K562 (cell line): Measurements from ENCODE around the gene CCDC102B. TPM values are rescaled to one million over a fixed set of nuclear protein-coding genes. Genes with fewer than 3 reads are reported as not detected.

Experiments
- ATAC-seq: fragments of 200-7000 bp; cut with Tn5 transposase; 3 replicates; pipeline ENCODE4 v1.9.1; 2020; ENCODE audit warnings: moderate library complexity
- BruUV-seq: library from RNA; stranded (reverse); fragments of 400-500 nt; replicated peaks from 2 replicates; lab custom pipeline; 2021; lab: Mats Ljungman, UMichigan
- CTCF ChIA-PET: fragments of 300-600 bp; formaldehyde crosslinking; extraction: SDS; loops from one replicate; lab custom pipeline; 2021; ENCODE audit warnings: low intra/inter-chr PET ratio; lab: Yijun Ruan, JAX
- POLR2A ChIA-PET: fragments of 300-600, 350-650 bp; sonication (Branson Sonifier 250); formaldehyde crosslinking; extraction: SDS; loops from one replicate; lab custom pipeline; 2021; ENCODE audit warnings: antibody characterized with exemption, inconsistent platforms; lab: Yijun Ruan, JAX
- DNase-seq, 4 experiments: peaks; one replicate each; pipeline versions ENCODE4 v3.0.0 to v3.0.0-alpha.2; 2011 to 2018; ENCODE audit warnings: low spot score in 3 of 4, mixed read lengths in 3 of 4; ENCODE audit errors: extremely low read depth in 1 of 4
- FAIRE-seq: peaks from 2 replicates; lab custom pipeline; 2011; peaks lifted over from hg19 to GRCh38; lab: Jason Lieb, UNC
- H2AFZ ChIP-seq: 2 replicates; pipeline ENCODE4 v1.6.0; 2011; ENCODE audit warnings: low read depth, low read length, control low read depth, inconsistent platforms
- H3K27ac ChIP-seq: fragments of 200-600 bp; 3 replicates; pipeline ENCODE4 v1.8.0; 2011; ENCODE audit warnings: low read depth, mild to moderate bottlenecking, control low read depth, inconsistent platforms, low read length, moderate library complexity, mixed read lengths; ENCODE audit errors: extremely low read depth
- H3K27me3 ChIP-seq, 2 experiments: fragments of 300-600 bp in 1 of 2; 2 replicates in 1 of 2; 3 replicates in 1 of 2; pipeline versions ENCODE4 v1.6.0 to v1.8.0; 2011; ENCODE audit warnings: inconsistent platforms in 2 of 2, low read length in 2 of 2, mild to moderate bottlenecking in 1 of 2, mixed read lengths in 1 of 2, moderate library complexity in 1 of 2; ENCODE audit not compliant: control insufficient read depth in 2 of 2, insufficient read depth in 2 of 2
- H3K36me3 ChIP-seq: fragments of 300-600 bp; 3 replicates; pipeline ENCODE4 v1.8.0; 2011; ENCODE audit warnings: mild to moderate bottlenecking, low read length, inconsistent platforms; ENCODE audit not compliant: control insufficient read depth, insufficient read depth
- H3K4me1 ChIP-seq, 2 experiments: fragments of 200-600 bp in 1 of 2; replicated peaks in 1 of 2; 2 replicates in 1 of 2; 3 replicates in 1 of 2; pipeline versions ENCODE4 v1.5.1 to v1.8.0; 2011; ENCODE audit warnings: inconsistent platforms in 2 of 2, low read length in 2 of 2, mild to moderate bottlenecking in 1 of 2, mixed read lengths in 1 of 2, moderate library complexity in 1 of 2; ENCODE audit not compliant: control insufficient read depth in 2 of 2, insufficient read depth in 2 of 2
- H3K4me2 ChIP-seq: 2 replicates; pipeline ENCODE4 v1.6.1; 2011; ENCODE audit warnings: low read length, control low read depth, inconsistent platforms, mixed read lengths; ENCODE audit not compliant: insufficient read depth
- H3K4me3 ChIP-seq: fragments of 200-600 bp; sonication (generic), shearing (Covaris generic); 2 replicates; pipeline ENCODE4 v1.5.1; 2016; ENCODE audit warnings: control low read depth, inconsistent platforms
- H3K79me2 ChIP-seq: fragments of 200-600 bp; 3 replicates; pipeline ENCODE4 v1.8.0; 2011; ENCODE audit warnings: low read length, inconsistent platforms; ENCODE audit not compliant: control insufficient read depth, insufficient read depth
- H3K9ac ChIP-seq, 2 experiments: 2 replicates each; pipeline versions ENCODE4 v1.6.0 to v1.6.1; 2011; ENCODE audit warnings: low read depth in 2 of 2, low read length in 2 of 2, control low read depth in 1 of 2, inconsistent platforms in 1 of 2, mild to moderate bottlenecking in 1 of 2, mixed read lengths in 1 of 2; ENCODE audit not compliant: insufficient read depth in 1 of 2
- H3K9me1 ChIP-seq: one replicate; pipeline ENCODE4 v1.6.0; 2011; ENCODE audit warnings: inconsistent platforms, mild to moderate bottlenecking, low read length, moderate library complexity; ENCODE audit not compliant: control insufficient read depth, insufficient read depth
- H3K9me3 ChIP-seq: replicated peaks from 2 replicates; pipeline ENCODE4 v1.5.1; 2011; ENCODE audit warnings: low read depth, low read length, inconsistent platforms; ENCODE audit not compliant: control insufficient read depth, insufficient read depth
- H4K20me1 ChIP-seq: replicated peaks from 2 replicates; pipeline ENCODE4 v1.6.1; 2011; ENCODE audit warnings: low read length, inconsistent platforms, mixed read lengths; ENCODE audit not compliant: control insufficient read depth, insufficient read depth
- CTCFL ChIP-seq: IDR thresholded peaks from 2 replicates; pipeline ENCODE4 v1.6.1; 2011; ENCODE audit warnings: borderline replicate concordance, low read depth, mild to moderate bottlenecking, moderate library complexity, low read length; ENCODE audit not compliant: insufficient read depth, poor library complexity, severe bottlenecking
- ELF1 ChIP-seq: fragments of 200-800 bp; sonication (Bioruptor generic); IDR thresholded peaks from 2 replicates; pipeline ENCODE4 v1.6.1; 2016; ENCODE audit warnings: missing genetic modification characterization, missing compliant biosample characterization
- ETS2 ChIP-seq: IDR thresholded peaks from 2 replicates; pipeline ENCODE4 v1.6.1; 2016; ENCODE audit warnings: borderline replicate concordance, missing genetic modification characterization, mild to moderate bottlenecking, moderate library complexity, missing compliant biosample characterization; ENCODE audit not compliant: poor library complexity, severe bottlenecking
- FOSL1 ChIP-seq: fragments of 200-800 bp; sonication (Bioruptor generic); conservative IDR thresholded peaks from 2 replicates; pipeline ENCODE4 v1.6.1; 2016; ENCODE audit warnings: missing genetic modification characterization, missing compliant biosample characterization
- HLTF ChIP-seq: fragments of 450-650 bp; IDR thresholded peaks from 2 replicates; pipeline ENCODE4 v1.6.1; 2016
- MLLT1 ChIP-seq, 2 experiments: fragments of 450-650 bp; IDR thresholded peaks; 2 replicates each; pipeline ENCODE4 v1.6.1; 2016
- SRSF7 ChIP-seq: fragments of 200-400 bp; formaldehyde crosslinking; optimal IDR thresholded peaks from 2 replicates; pipeline ENCODE3; 2017; ENCODE audit warnings: mild to moderate bottlenecking, low read depth, low read length
- YY1 ChIP-seq, 3 experiments: IDR thresholded peaks; 2 replicates each; pipeline ENCODE4 v1.6.1; 2011; ENCODE audit warnings: low read length in 2 of 3, mild to moderate bottlenecking in 2 of 3, moderate library complexity in 2 of 3, borderline replicate concordance in 1 of 3, control low read depth in 1 of 3, low read depth in 1 of 3; ENCODE audit not compliant: insufficient read depth in 3 of 3, insufficient replicate concordance in 2 of 3, control insufficient read depth in 1 of 3, insufficient read length in 1 of 3; ENCODE audit errors: extremely low read depth in 1 of 3
- ZNF778 ChIP-seq: fragments of 450-650 bp; formaldehyde crosslinking; IDR thresholded peaks from 2 replicates; pipeline ENCODE4 v1.4.0; 2020; ENCODE audit warnings: mild to moderate bottlenecking, moderate library complexity
- ZNF780A ChIP-seq: fragments of 250-450 bp; sonication (Bioruptor Pico); IDR thresholded peaks from 2 replicates; pipeline ENCODE4 v1.5.0; 2021; ENCODE audit warnings: mild to moderate bottlenecking
- WGBS: fragments of 100-300 bp; shearing (Covaris generic); methylation state at CpG from one replicate; pipeline ENCODE4 v1.1.6; 2016; ENCODE audit warnings: low coverage, mixed read lengths; ENCODE audit not compliant: insufficient coverage; ENCODE audit errors: missing lambda C conversion rate; 5-methylcytosine and 5-hydroxymethylcytosine counted together
- in situ Hi-C: fragments of 300-500 bp; cut with MboI; formaldehyde crosslinking; loops from 4 replicates; pipeline ENCODE4 v1.15.0; 2018; ENCODE audit warnings: inconsistent platforms, mixed read lengths
- intact Hi-C: fragments of 100-400 bp; cut with micrococcal nuclease; formaldehyde crosslinking; loops from 2 replicates; pipeline ENCODE4 v1.14.2; 2022
- polyA plus RNA-seq, 8 experiments: library from polyadenylated mRNA; depleted of rRNA in 4 of 8; stranded (reverse) in 5 of 8; unstranded in 3 of 8; fragments of >200 nt; fragmentation: Nextera tagmentation in 2 of 8; fragmentation: Illumina TruSeq in 1 of 8; extraction: Ambion mirVana in 2 of 8; extraction: Trizol in 1 of 8; gene quantifications; 2 replicates each; pipeline versions ENCODE4 v1.2.1 to v1.2.3, GENCODE V29; 2011 to 2014; ENCODE audit warnings: inconsistent platforms in 1 of 8, missing spikeins in 1 of 8
- total RNA-seq, 7 experiments: library from RNA; depleted of rRNA in 6 of 7; stranded (reverse); fragments of >200 nt in 6 of 7; fragmentation: Illumina TruSeq in 2 of 7; extraction: Trizol in 2 of 7; gene quantifications; 2 replicates each; pipeline versions ENCODE4 v1.2.1 to v1.2.3, GENCODE V29; 2011 to 2021; ENCODE audit warnings: low replicate concordance in 1 of 7
- TF ChIP-seq, protein P1 (sequence below): conservative IDR thresholded peaks from 2 replicates; pipeline ENCODE4 v1.6.1; 2011; ENCODE audit warnings: low read depth, mild to moderate bottlenecking, low read length; ENCODE audit not compliant: control insufficient read depth
- TF ChIP-seq, protein P2 (sequence below): sonication (generic); formaldehyde crosslinking; IDR thresholded peaks from 2 replicates; pipeline ENCODE4 v1.5.0; 2020; ENCODE audit warnings: missing genetic modification reagents
- TF ChIP-seq, protein P3 (sequence below): fragments of 450-650 bp; formaldehyde crosslinking; IDR thresholded peaks from 2 replicates; pipeline ENCODE4 v1.4.0; 2022; ENCODE audit warnings: missing genetic modification characterization

The CCDC102B gene
- total and polyA plus RNA-seq, 9 of the 15 experiments (the other 6 are each of a cell fraction or from before 2014, with no cell fraction given), result 0.18 to 1.5 (median 0.73) TPM

DNA sequence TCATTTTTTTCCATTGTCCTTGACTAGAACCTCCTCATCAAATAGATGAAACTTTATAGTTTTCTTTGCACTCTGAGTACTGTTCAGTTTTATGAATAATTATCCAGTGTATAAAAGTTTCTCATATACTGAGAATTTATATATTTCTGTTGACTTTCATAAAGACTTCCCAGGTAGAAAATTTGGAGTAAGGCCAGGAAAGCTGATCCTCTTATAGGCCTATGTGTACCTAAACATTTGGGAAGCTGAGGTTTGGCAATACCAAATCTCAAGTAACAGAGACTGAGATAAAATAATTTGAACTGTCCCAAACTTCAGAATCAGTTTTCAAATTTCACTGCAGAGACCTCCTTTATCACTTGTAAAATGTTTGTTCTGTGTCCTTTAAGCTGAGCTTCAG lies 43.4 kb downstream of the CCDC102B start (continued):
- TF ChIP-seq, protein P1, sequence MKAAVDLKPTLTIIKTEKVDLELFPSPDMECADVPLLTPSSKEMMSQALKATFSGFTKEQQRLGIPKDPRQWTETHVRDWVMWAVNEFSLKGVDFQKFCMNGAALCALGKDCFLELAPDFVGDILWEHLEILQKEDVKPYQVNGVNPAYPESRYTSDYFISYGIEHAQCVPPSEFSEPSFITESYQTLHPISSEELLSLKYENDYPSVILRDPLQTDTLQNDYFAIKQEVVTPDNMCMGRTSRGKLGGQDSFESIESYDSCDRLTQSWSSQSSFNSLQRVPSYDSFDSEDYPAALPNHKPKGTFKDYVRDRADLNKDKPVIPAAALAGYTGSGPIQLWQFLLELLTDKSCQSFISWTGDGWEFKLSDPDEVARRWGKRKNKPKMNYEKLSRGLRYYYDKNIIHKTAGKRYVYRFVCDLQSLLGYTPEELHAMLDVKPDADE, result no peak
- TF ChIP-seq YY1 (IDR thresholded peaks at IDR 0.05; ENCODE audit: borderline replicate concordance in 1 of 3, control insufficient read depth in 1 of 3, extremely low read depth in 1 of 3, insufficient read depth in 3 of 3, insufficient read length in 1 of 3, insufficient replicate concordance in 2 of 3, low read depth in 1 of 3, low read length in 2 of 3), result no peak

GRCh38 chr18:68842951-68843350 lies 45.1 kb downstream of the CCDC102B start:
- DNase-seq (no peak), ATAC-seq (no peak), FAIRE-seq (no peak)
- no peaks in the 10 kb centered on the region for H4K20me1 ChIP-seq
- WGBS, result 0% methylated on average over 2 of the region's 2 CpGs
- no peaks in the 10 kb centered on the region for H3K9me1 ChIP-seq
- no peak overlapping the region for H3K27ac ChIP-seq
- POLR2A ChIA-PET, result no interaction called here
- CTCF ChIA-PET, result no interaction called here
- H3K4me1 ChIP-seq, result no peaks in the 10 kb centered on the region
- intact Hi-C loops, result no loop called here
- in situ Hi-C loops, result no loop called here
- no TSS peak for BruUV-seq
- no peaks in the 10 kb centered on the region for H3K27me3 ChIP-seq
- no peak overlapping the region for H3K4me3 ChIP-seq
- no peaks in the 10 kb centered on the region for H3K9me3 ChIP-seq
- H3K79me2 ChIP-seq, result no peaks in the 10 kb centered on the region
- no peak overlapping the region for H3K9ac ChIP-seq
- H3K36me3 ChIP-seq, result no peaks in the 10 kb centered on the region
- H2AFZ ChIP-seq, result no peak overlapping the region
- no peak overlapping the region for H3K4me2 ChIP-seq
- no peak for TF ChIP-seq ETS2 (tag)
- no peak for TF ChIP-seq ELF1 (tag)
- TF ChIP-seq, protein P2, sequence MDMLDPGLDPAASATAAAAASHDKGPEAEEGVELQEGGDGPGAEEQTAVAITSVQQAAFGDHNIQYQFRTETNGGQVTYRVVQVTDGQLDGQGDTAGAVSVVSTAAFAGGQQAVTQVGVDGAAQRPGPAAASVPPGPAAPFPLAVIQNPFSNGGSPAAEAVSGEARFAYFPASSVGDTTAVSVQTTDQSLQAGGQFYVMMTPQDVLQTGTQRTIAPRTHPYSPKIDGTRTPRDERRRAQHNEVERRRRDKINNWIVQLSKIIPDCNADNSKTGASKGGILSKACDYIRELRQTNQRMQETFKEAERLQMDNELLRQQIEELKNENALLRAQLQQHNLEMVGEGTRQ (CRISPR knock-in tag), result no peak
- TF ChIP-seq HLTF, result no peak
- TF ChIP-seq CTCFL, result no peak
- no peak for TF ChIP-seq SRSF7
- no peak for TF ChIP-seq MLLT1 (IDR thresholded peaks at IDR 0.05)
- no peak for TF ChIP-seq ZNF778 (CRISPR knock-in tag)
- TF ChIP-seq, protein P3, sequence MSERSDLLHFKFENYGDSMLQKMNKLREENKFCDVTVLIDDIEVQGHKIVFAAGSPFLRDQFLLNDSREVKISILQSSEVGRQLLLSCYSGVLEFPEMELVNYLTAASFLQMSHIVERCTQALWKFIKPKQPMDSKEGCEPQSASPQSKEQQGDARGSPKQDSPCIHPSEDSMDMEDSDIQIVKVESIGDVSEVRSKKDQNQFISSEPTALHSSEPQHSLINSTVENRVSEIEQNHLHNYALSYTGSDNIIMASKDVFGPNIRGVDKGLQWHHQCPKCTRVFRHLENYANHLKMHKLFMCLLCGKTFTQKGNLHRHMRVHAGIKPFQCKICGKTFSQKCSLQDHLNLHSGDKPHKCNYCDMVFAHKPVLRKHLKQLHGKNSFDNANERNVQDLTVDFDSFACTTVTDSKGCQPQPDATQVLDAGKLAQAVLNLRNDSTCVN (CRISPR knock-in tag), result no peak
- no peak for TF ChIP-seq FOSL1 (tag)
- TF ChIP-seq ZNF780A (CRISPR knock-in tag), result no peak
